Mesenchymal stem cell (in vitro differentiated cells and primary cell): ENCODE data around the gene CFAP157.

Source experiments
- DNase-seq: peaks from one replicate; pipeline ENCODE4 v3.0.0-alpha.2; 2013
- H2AFZ ChIP-seq: one replicate; pipeline ENCODE4 v1.6.1; 2013; ENCODE audit warnings: low read depth, mild to moderate bottlenecking, control low read depth, inconsistent platforms, low read length, moderate library complexity
- H2AK5ac ChIP-seq: 2 replicates; pipeline ENCODE4 v1.6.1; 2013; ENCODE audit warnings: low read length, moderate library complexity, mild to moderate bottlenecking, inconsistent platforms; ENCODE audit not compliant: severe bottlenecking
- H2BK120ac ChIP-seq: one replicate; pipeline ENCODE4 v1.6.1; 2013; ENCODE audit warnings: low read depth, mild to moderate bottlenecking, inconsistent platforms, low read length, moderate library complexity
- H2BK12ac ChIP-seq, 2 experiments: one replicate each; pipeline ENCODE4 v1.6.1; 2013; ENCODE audit warnings: inconsistent platforms in 2 of 2, low read length in 2 of 2, mild to moderate bottlenecking in 2 of 2, moderate library complexity in 2 of 2, control low read depth in 1 of 2
- H2BK15ac ChIP-seq: one replicate; pipeline ENCODE4 v1.6.1; 2013; ENCODE audit warnings: mild to moderate bottlenecking, low read depth, inconsistent platforms; ENCODE audit not compliant: poor library complexity, severe bottlenecking
- H2BK5ac ChIP-seq: 2 replicates; pipeline ENCODE4 v1.6.1; 2013; ENCODE audit warnings: low read depth, mild to moderate bottlenecking, low read length, control low read depth, inconsistent platforms; ENCODE audit not compliant: poor library complexity, severe bottlenecking
- H3K14ac ChIP-seq, 2 experiments: one replicate each; pipeline ENCODE4 v1.6.1; 2013; ENCODE audit warnings: inconsistent platforms in 2 of 2, low read length in 2 of 2, control low read depth in 1 of 2, mild to moderate bottlenecking in 1 of 2, moderate library complexity in 1 of 2
- H3K18ac ChIP-seq, 2 experiments: one replicate each; pipeline ENCODE4 v1.6.1; 2013; ENCODE audit warnings: inconsistent platforms in 2 of 2, low read length in 2 of 2, control low read depth in 1 of 2, low read depth in 1 of 2, mild to moderate bottlenecking in 1 of 2
- H3K23ac ChIP-seq, 2 experiments: one replicate each; pipeline ENCODE4 v1.6.1; 2013; ENCODE audit warnings: inconsistent platforms in 2 of 2, low read length in 2 of 2, mild to moderate bottlenecking in 2 of 2, moderate library complexity in 2 of 2, control low read depth in 1 of 2
- H3K27ac ChIP-seq: 2 replicates; pipeline ENCODE4 v1.5.1; 2013; ENCODE audit warnings: mild to moderate bottlenecking, moderate library complexity, low read length, control low read depth, inconsistent platforms; ENCODE audit not compliant: poor library complexity, severe bottlenecking
- H3K27me3 ChIP-seq, 2 experiments: 2 replicates each; pipeline versions ENCODE4 v1.6.1 to v1.7.0; 2013; ENCODE audit warnings: low read length in 2 of 2, mild to moderate bottlenecking in 2 of 2, moderate library complexity in 2 of 2, control low read depth in 1 of 2, inconsistent platforms in 1 of 2; ENCODE audit not compliant: control insufficient read depth in 1 of 2, insufficient read depth in 1 of 2
- H3K36me3 ChIP-seq, 2 experiments: 2 replicates each; pipeline versions ENCODE4 v1.6.1 to v1.7.0; 2013; ENCODE audit warnings: low read length in 2 of 2, control low read depth in 1 of 2, inconsistent platforms in 1 of 2, low read depth in 1 of 2, mild to moderate bottlenecking in 1 of 2; ENCODE audit not compliant: insufficient read depth in 2 of 2, control insufficient read depth in 1 of 2
- H3K4ac ChIP-seq, 2 experiments: one replicate each; pipeline ENCODE4 v1.6.1; 2013; ENCODE audit warnings: inconsistent platforms in 2 of 2, low read length in 2 of 2, mild to moderate bottlenecking in 2 of 2, moderate library complexity in 2 of 2, control low read depth in 1 of 2, low read depth in 1 of 2
- H3K4me1 ChIP-seq: 2 replicates; pipeline ENCODE4 v1.6.1; 2013; ENCODE audit warnings: low read depth, low read length, control low read depth; ENCODE audit not compliant: control insufficient read depth, insufficient read depth
- H3K4me2 ChIP-seq: 2 replicates; pipeline ENCODE4 v1.6.1; 2013; ENCODE audit warnings: low read length, mild to moderate bottlenecking, inconsistent platforms; ENCODE audit not compliant: poor library complexity, severe bottlenecking
- H3K4me3 ChIP-seq, 2 experiments: 2 replicates each; pipeline versions ENCODE4 v1.5.1 to v1.7.0; 2013; ENCODE audit warnings: low read length in 2 of 2, mild to moderate bottlenecking in 2 of 2, control low read depth in 1 of 2, low read depth in 1 of 2; ENCODE audit not compliant: insufficient read depth in 1 of 2
- H3K79me1 ChIP-seq: replicated peaks from 2 replicates; pipeline ENCODE4 v1.6.1; 2013; ENCODE audit warnings: mild to moderate bottlenecking, control low read depth, low read length, inconsistent platforms; ENCODE audit not compliant: poor library complexity, severe bottlenecking
- H3K9ac ChIP-seq: 2 replicates; pipeline ENCODE4 v1.7.0; 2013; ENCODE audit warnings: mild to moderate bottlenecking, low read length, moderate library complexity
- H3K9me3 ChIP-seq: 2 replicates; pipeline ENCODE4 v1.7.0; 2013; ENCODE audit warnings: mild to moderate bottlenecking, low read length; ENCODE audit not compliant: control insufficient read depth
- H4K8ac ChIP-seq: one replicate; pipeline ENCODE4 v1.6.1; 2013; ENCODE audit warnings: inconsistent platforms, mild to moderate bottlenecking, low read length, moderate library complexity
- H4K91ac ChIP-seq: one replicate; pipeline ENCODE4 v1.6.1; 2013; ENCODE audit warnings: mild to moderate bottlenecking, low read length, inconsistent platforms
- WGBS: methylation state at CpG from one replicate; pipeline ENCODE4 v1.1.7; 2013; ENCODE audit warnings: mixed read lengths; 5-methylcytosine and 5-hydroxymethylcytosine counted together

The CFAP157 gene

DNA sequence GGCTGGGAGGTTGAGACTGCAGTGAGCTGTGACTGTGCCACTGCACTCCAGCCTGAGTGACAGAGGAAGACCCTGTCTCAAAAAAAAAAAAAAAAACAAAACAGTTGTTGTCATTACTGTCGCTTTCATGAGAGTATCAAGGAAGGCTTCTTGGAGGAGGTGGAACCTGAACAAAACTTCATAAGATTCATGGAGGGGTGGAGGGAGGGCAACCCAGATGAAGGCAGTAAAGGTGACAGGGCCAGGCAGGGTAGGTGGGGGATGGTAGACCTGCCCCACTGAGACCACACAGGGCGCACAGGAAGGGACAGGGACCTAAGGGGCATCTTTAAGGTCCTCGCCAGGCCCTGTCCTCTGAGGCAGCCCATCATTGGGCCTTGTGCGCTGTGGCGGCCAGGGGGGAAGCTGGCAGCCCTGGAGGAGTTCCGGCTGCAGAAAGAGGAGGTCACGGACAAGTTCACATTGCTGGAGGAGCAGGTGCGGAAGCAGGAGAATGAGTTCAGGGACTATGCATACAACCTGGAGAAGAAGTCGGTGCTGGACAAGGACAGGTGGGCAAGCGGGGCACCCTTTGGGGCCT, 3.5 kb downstream of the CFAP157 start:
- no peak overlapping the region for H2BK120ac ChIP-seq
- no peak overlapping the region for H3K23ac ChIP-seq
- WGBS, result 98% methylated on average over 10 of the region's 10 CpGs
- H3K14ac ChIP-seq, result no peak overlapping the region
- H2AK5ac ChIP-seq, result no peak overlapping the region
- no peak overlapping the region for H3K4me3 ChIP-seq
- DNase-seq, result no peak
- no peak overlapping the region for H3K4me2 ChIP-seq
- H4K91ac ChIP-seq, result no peak overlapping the region
- no peak overlapping the region for H3K9ac ChIP-seq
- H2BK5ac ChIP-seq, result no peak overlapping the region
- no peaks in the 10 kb centered on the region for H3K9me3 ChIP-seq
- peaks cover 55% of the 10 kb centered on the region for H3K4me1 ChIP-seq
- no peak overlapping the region for H3K4ac ChIP-seq
- H3K36me3 ChIP-seq, result peaks cover 0 to 18% of the 10 kb centered on the region in 2 experiments
- no peak overlapping the region for H4K8ac ChIP-seq
- H3K18ac ChIP-seq, result no peak overlapping the region
- H3K79me1 ChIP-seq, result peaks cover 20% of the 10 kb centered on the region
- no peak overlapping the region for H2AFZ ChIP-seq
- no peak overlapping the region for H3K27ac ChIP-seq
- H3K27me3 ChIP-seq, result peaks cover 0 to 4% of the 10 kb centered on the region in 2 experiments
- no peak overlapping the region for H2BK15ac ChIP-seq
- no peak overlapping the region for H2BK12ac ChIP-seq

DNA sequence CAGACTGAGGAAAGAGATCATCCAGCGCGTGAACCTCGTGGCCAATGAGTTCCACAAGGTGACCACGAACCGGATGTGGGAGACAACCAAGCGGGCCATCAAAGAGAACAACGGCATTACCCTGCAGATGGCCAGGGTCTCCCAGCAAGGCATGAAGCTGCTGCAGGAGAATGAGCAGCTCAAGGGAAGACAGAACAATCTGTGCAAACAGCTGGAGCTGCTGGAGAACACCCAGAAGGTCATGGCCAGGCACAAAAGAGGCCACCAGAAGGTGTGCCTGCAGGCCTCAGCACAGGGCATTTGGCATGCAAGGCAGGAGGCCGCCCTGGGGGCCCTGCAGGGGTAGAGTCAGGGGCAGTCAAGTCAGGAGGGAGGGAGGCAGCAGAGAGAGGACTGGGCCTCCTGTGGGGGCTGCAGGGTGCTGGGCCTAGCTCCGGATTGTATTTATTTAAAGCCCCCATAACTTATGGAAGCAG, 4.5 kb downstream of the CFAP157 start:
- no peak for DNase-seq
- H3K4me2 ChIP-seq, result peak overlapping the region; percentile 7
- no peak overlapping the region for H2BK5ac ChIP-seq
- no peak overlapping the region for H4K8ac ChIP-seq
- no peak overlapping the region for H3K14ac ChIP-seq
- no peak overlapping the region for H3K9ac ChIP-seq
- no peak overlapping the region for H2AK5ac ChIP-seq
- no peaks in the 10 kb centered on the region for H3K9me3 ChIP-seq
- H3K36me3 ChIP-seq, result peaks cover 0 to 18% of the 10 kb centered on the region in 2 experiments
- no peak overlapping the region for H2BK120ac ChIP-seq
- no peak overlapping the region for H3K18ac ChIP-seq
- H3K23ac ChIP-seq, result no peak overlapping the region
- H4K91ac ChIP-seq, result no peak overlapping the region
- no peak overlapping the region for H3K4ac ChIP-seq
- no peak overlapping the region for H2BK12ac ChIP-seq
- H3K27me3 ChIP-seq, result peaks cover 0 to 4% of the 10 kb centered on the region in 2 experiments
- H2AFZ ChIP-seq, result no peak overlapping the region
- no peak overlapping the region for H2BK15ac ChIP-seq
- H3K4me3 ChIP-seq, result no peak overlapping the region
- H3K4me1 ChIP-seq, result peaks cover 49% of the 10 kb centered on the region
- H3K79me1 ChIP-seq, result peaks cover 20% of the 10 kb centered on the region
- WGBS, result 78% methylated on average over 9 of the region's 9 CpGs
- peak overlapping the region; percentile 24 for H3K27ac ChIP-seq

DNA sequence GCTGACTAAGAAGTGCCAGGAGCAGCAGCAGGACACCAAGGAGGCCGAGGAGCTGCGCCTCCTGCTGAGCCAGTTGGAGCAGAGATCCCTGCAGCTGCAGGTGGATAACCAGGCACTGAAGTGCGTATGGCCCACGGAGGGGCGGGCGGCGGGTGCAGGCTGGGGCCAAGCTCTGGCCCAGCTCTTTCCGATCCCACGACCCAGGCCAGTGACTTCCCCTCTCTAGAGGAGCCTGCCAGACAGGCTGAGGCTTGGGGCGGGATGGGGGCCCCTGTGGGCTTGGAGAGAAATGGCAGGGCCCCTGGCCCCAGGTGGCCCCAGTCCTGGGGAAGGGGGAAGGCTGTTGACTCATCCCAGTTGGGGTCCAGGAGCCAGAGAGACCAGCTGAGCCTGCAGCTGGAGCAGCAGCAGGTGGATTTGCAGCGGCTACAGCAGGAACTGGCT, 5.1 kb downstream of the CFAP157 start:
- Histone ChIP-seq H3K36me3 (peaks cover 0 to 18% of the 10 kb centered on the region in 2 experiments), H3K14ac (no peak overlapping the region), H3K18ac (no peak overlapping the region), H4K8ac (no peak overlapping the region), H2AFZ (no peak overlapping the region), H2BK15ac (no peak overlapping the region), H3K4ac (no peak overlapping the region), H3K79me1 (peaks cover 20% of the 10 kb centered on the region), H3K9ac (no peak overlapping the region), H3K27me3 (no peaks in the 10 kb centered on the region), H3K27ac (peak overlapping the region; percentile 15), H3K4me3 (no peak overlapping the region), H2BK5ac (no peak overlapping the region), H3K23ac (no peak overlapping the region), H3K4me2 (no peak overlapping the region), H2BK120ac (no peak overlapping the region), H2BK12ac (no peak overlapping the region), H3K4me1 (peaks cover 48% of the 10 kb centered on the region), H4K91ac (no peak overlapping the region), H2AK5ac (no peak overlapping the region), H3K9me3 (no peaks in the 10 kb centered on the region)
- 78% methylated on average over 11 of the region's 11 CpGs for WGBS
- DNase-seq, result no peak

DNA sequence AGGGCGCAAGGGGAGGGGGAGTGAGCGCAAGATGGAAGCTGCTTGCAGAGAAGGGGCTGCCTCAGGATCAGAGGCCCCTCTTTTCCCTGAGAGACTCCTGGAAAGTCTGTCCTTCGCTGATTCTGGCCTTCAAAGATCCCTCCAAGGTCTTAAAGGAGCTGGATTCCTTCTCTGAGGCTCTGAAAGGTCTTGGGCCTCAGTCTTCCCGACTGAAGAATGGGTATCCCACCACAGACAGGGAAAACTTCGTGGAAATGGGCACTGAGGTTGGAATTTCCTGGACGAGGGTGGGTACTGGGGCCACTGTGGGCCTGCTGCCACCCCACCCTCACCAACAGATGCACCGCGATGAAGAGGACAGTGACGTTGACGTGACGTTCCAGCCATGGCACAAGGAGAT, 5.6 kb downstream of the CFAP157 start:
- Histone ChIP-seq H3K18ac (no peak overlapping the region), H2BK12ac (no peak overlapping the region), H4K91ac (peak overlapping the region; percentile 43), H3K4me1 (peaks cover 46% of the 10 kb centered on the region), H2BK5ac (no peak overlapping the region), H3K9me3 (no peaks in the 10 kb centered on the region), H3K4me3 (no peak overlapping the region), H3K4me2 (no peak overlapping the region), H3K27ac (peak overlapping the region; percentile 8), H2AK5ac (no peak overlapping the region), H3K9ac (no peak overlapping the region), H3K4ac (no peak overlapping the region), H2BK120ac (no peak overlapping the region), H3K23ac (no peak overlapping the region), H3K27me3 (no peaks in the 10 kb centered on the region), H2BK15ac (no peak overlapping the region), H3K14ac (no peak overlapping the region), H3K79me1 (peaks cover 20% of the 10 kb centered on the region), H2AFZ (no peak overlapping the region), H3K36me3 (peaks cover 0 to 18% of the 10 kb centered on the region in 2 experiments), H4K8ac (peak overlapping the region; percentile 1)
- WGBS, result 88% methylated on average over 11 of the region's 11 CpGs
- DNase-seq, result no peak
